Right forelimb (tissue), 1 donor: ENCODE measurements around the gene PROCA1.
"Not testable (repeated sequence)": the region's sequence is repeated elsewhere in the genome, so short reads cannot be mapped to it uniquely, and the experiment has no call there.

Experiments used
- DNase-seq: peaks from one replicate; pipeline ENCODE4 v3.0.0-alpha.2; 2018

PROCA1 gene

GRCh38 chr17:28744104-28744971, 32.6 kb upstream of the PROCA1 start:
- DNase-seq, result peak; percentile 86

- DNase-seq, result peak; percentile 89
Observed at GRCh38 chr17:28743243-28744103, 31.8 kb upstream of the PROCA1 start, which contains the start of gene TRAF4. TSS of gene TRAF4 (plus strand) at chr17:28744011. CDS start at chr17:28744113, 102 bp downstream.

- no peak for DNase-seq
Observed at GRCh38 chr17:28741358-28742349, 30.0 kb upstream of the PROCA1 start.

GRCh38 chr17:28740406-28741357, 29.0 kb upstream of the PROCA1 start:
- no peak for DNase-seq

GRCh38 chr17:28738680-28739384, 27.1 kb upstream of the PROCA1 start:
- DNase-seq, result no peak

- no peak for DNase-seq
Observed at GRCh38 chr17:28737770-28738679, 26.3 kb upstream of the PROCA1 start.

- no peak for DNase-seq
Observed at GRCh38 chr17:28737316-28737715, 25.6 kb upstream of the PROCA1 start.

- DNase-seq, result not testable (repeated sequence)
Observed at GRCh38 chr17:28735913-28736769, 24.5 kb upstream of the PROCA1 start.

- DNase-seq, result no peak
Observed at GRCh38 chr17:28735242-28735722, 23.6 kb upstream of the PROCA1 start.

GRCh38 chr17:28734712-28735241, 23.1 kb upstream of the PROCA1 start:
- no peak for DNase-seq

GRCh38 chr17:28733346-28733745, 21.7 kb upstream of the PROCA1 start:
- DNase-seq, result no peak

GRCh38 chr17:28729950-28730330, 18.3 kb upstream of the PROCA1 start:
- no peak for DNase-seq

GRCh38 chr17:28728364-28729200, 16.9 kb upstream of the PROCA1 start, which contains the start of gene NEK8:
TSS of gene NEK8 (plus strand) at chr17:28728788. CDS start at chr17:28728814, 26 bp downstream.
- DNase-seq, result peak; percentile 98

GRCh38 chr17:28726627-28727491, 15.2 kb upstream of the PROCA1 start:
- peak; percentile 97 for DNase-seq

- peak; percentile 87 for DNase-seq
Observed at GRCh38 chr17:28726226-28726626, 14.5 kb upstream of the PROCA1 start, which contains the start of gene TLCD1. TSS of gene TLCD1 (minus strand) at chr17:28726233. CDS start at chr17:28726097, 136 bp downstream.
